Erythroblast (primary cell): Measurements from ENCODE around the gene C9orf43.
"Not testable (repeated sequence)": the region's sequence is repeated elsewhere in the genome, so short reads cannot be mapped to it uniquely, and the experiment has no call there.

Source experiments
- GATA1 ChIP-seq: IDR thresholded peaks from 2 replicates; pipeline ENCODE4 v1.6.1; 2011; ENCODE audit warnings: low read depth, mild to moderate bottlenecking, control low read depth, low read length, moderate library complexity
- POLR2A ChIP-seq: IDR thresholded peaks from 2 replicates; pipeline ENCODE4 v1.6.1; 2011; ENCODE audit warnings: mild to moderate bottlenecking, low read length

GRCh38 chr9:113406353-113406752 lies 4.2 kb upstream of the C9orf43 start:
- not testable (repeated sequence) for TF ChIP-seq POLR2A, GATA1
